ENCODE measurements around the gene TOX3.

Gene TOX3

DNA sequence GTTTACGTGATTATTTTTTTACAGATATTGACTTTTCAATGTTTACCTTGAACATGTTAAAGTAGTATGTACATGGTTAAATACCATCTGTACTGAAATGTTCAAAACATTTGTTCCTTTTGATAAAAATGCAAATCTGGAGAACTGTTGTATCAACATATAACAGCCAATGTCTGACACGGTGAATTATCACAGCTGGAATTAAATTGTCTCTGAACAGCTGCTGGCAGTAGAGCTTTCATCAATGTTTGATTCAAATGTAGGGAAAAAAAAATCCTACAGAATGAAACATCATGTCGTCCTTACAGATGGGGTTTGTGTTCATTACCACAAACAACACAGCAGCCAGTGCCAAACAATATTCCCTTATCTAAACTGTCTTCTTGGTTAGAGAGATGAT, 79.9 kb downstream of the TOX3 start:
- TF ChIP-seq, protein P1, sequence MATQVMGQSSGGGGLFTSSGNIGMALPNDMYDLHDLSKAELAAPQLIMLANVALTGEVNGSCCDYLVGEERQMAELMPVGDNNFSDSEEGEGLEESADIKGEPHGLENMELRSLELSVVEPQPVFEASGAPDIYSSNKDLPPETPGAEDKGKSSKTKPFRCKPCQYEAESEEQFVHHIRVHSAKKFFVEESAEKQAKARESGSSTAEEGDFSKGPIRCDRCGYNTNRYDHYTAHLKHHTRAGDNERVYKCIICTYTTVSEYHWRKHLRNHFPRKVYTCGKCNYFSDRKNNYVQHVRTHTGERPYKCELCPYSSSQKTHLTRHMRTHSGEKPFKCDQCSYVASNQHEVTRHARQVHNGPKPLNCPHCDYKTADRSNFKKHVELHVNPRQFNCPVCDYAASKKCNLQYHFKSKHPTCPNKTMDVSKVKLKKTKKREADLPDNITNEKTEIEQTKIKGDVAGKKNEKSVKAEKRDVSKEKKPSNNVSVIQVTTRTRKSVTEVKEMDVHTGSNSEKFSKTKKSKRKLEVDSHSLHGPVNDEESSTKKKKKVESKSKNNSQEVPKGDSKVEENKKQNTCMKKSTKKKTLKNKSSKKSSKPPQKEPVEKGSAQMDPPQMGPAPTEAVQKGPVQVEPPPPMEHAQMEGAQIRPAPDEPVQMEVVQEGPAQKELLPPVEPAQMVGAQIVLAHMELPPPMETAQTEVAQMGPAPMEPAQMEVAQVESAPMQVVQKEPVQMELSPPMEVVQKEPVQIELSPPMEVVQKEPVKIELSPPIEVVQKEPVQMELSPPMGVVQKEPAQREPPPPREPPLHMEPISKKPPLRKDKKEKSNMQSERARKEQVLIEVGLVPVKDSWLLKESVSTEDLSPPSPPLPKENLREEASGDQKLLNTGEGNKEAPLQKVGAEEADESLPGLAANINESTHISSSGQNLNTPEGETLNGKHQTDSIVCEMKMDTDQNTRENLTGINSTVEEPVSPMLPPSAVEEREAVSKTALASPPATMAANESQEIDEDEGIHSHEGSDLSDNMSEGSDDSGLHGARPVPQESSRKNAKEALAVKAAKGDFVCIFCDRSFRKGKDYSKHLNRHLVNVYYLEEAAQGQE (IDR thresholded peaks at IDR 0.05; ENCODE audit: low read depth) = no peak

DNA sequence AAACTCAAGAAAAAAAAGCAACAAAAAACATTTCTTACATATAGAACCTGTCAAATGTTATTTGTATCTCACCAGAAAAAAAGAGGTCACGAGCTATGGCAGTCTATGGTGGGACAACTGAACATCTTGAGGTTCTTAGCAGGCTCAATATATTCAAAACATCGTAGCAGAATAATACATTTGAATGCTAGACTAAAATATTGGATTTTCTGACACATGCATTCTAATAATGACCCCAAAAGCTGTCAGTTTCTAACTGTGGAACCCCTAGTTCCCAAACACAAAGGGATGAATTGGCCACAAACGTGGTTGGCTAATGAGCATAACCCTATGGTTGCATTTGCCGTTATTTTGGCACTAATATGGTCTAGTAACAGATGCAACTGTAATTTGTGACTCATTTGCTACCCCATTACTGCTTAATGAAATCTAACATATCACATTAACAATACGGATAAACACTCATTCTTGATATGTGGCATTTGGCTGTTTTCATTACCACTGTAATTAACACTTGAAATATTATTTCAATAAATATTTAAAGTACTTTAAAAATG, 81.2 kb downstream of the TOX3 start:
- TF ChIP-seq, protein P1 (IDR thresholded peaks at IDR 0.05; ENCODE audit: low read depth) = no peak
- TF ChIP-seq FOXM1 (IDR thresholded peaks at IDR 0.05; ENCODE audit: borderline replicate concordance, low read depth) (no peak), EP300 (IDR thresholded peaks at IDR 0.05; ENCODE audit: borderline replicate concordance) (no peak), CREB1 (IDR thresholded peaks at IDR 0.05; ENCODE audit: low read depth) (no peak)
- TF ChIP-seq, protein P2, sequence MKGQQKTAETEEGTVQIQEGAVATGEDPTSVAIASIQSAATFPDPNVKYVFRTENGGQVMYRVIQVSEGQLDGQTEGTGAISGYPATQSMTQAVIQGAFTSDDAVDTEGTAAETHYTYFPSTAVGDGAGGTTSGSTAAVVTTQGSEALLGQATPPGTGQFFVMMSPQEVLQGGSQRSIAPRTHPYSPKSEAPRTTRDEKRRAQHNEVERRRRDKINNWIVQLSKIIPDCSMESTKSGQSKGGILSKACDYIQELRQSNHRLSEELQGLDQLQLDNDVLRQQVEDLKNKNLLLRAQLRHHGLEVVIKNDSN (IDR thresholded peaks at IDR 0.05) = no peak

DNA sequence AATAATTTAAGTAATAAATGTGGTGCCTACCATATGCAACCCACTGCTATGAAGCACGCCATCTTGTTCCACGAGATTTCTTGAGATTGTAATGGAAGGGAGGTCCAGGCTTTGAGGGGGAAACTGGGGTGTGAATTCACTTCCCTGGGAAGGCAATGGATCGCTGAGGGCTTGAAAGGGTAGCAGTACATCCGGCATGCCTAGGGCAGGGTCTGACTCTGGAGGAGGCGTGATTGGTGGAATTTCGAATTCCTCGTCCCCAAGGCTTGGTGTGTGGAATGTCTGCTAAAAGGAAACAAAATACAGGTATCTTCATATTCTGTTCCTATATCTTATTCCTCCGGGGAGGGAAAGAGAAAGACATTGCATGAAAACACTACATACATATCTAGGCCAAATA, 83.0 kb downstream of the TOX3 start:
- no peak for TF ChIP-seq EP300 (IDR thresholded peaks at IDR 0.05; ENCODE audit: borderline replicate concordance)
- no peak for TF ChIP-seq NFIC (IDR thresholded peaks at IDR 0.05)
- TF ChIP-seq ZBTB7A (IDR thresholded peaks at IDR 0.05; ENCODE audit: low read depth) = no peak
- TF ChIP-seq, protein P3, sequence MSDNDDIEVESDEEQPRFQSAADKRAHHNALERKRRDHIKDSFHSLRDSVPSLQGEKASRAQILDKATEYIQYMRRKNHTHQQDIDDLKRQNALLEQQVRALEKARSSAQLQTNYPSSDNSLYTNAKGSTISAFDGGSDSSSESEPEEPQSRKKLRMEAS (IDR thresholded peaks at IDR 0.05) = no peak
- no peak for TF ChIP-seq RAD21 (IDR thresholded peaks at IDR 0.05; ENCODE audit: low read depth)
- no peak for TF ChIP-seq TCF12 (IDR thresholded peaks at IDR 0.05; ENCODE audit: low read depth)
- no peak for TF ChIP-seq TAF1 (IDR thresholded peaks at IDR 0.05; ENCODE audit: low read depth)
- no peak for TF ChIP-seq EGR1 (IDR thresholded peaks at IDR 0.05)
- no peak for TF ChIP-seq YY1 (IDR thresholded peaks at IDR 0.05; ENCODE audit: low read depth)
- no peak for TF ChIP-seq TEAD4 (IDR thresholded peaks at IDR 0.05)
- TF ChIP-seq CREB1 (IDR thresholded peaks at IDR 0.05; ENCODE audit: low read depth) = no peak
- TF ChIP-seq, protein P2 (IDR thresholded peaks at IDR 0.05) = no peak

DNA sequence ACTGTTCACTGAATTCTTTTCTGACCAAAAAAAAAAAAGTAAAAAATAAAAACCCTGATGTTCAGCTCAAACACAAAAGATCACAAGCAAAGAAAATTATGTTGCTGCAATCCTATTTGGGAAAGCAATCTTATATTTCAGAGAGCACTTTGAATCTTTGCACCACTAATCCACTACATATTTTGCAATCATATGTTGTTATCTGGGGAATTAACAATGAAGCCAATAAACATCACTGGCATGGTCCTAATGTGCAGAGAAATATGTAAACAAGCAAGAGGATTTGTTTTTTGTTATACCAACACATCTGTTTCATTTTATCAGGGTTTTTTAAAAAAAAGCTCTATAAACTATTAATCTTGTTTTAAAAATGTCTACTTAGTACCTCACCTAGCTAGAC, 84.1 kb downstream of the TOX3 start:
- no peak for TF ChIP-seq TCF12 (IDR thresholded peaks at IDR 0.05; ENCODE audit: low read depth)
- no peak for TF ChIP-seq TEAD4 (IDR thresholded peaks at IDR 0.05)
- TF ChIP-seq RAD21 (IDR thresholded peaks at IDR 0.05; ENCODE audit: low read depth) = no peak
- no peak for TF ChIP-seq NFIC (IDR thresholded peaks at IDR 0.05)
- no peak for TF ChIP-seq TAF1 (IDR thresholded peaks at IDR 0.05; ENCODE audit: low read depth)
- no peak for TF ChIP-seq YY1 (IDR thresholded peaks at IDR 0.05; ENCODE audit: low read depth)
- TF ChIP-seq CEBPB (IDR thresholded peaks at IDR 0.05) = no peak
- TF ChIP-seq CREB1 (IDR thresholded peaks at IDR 0.05; ENCODE audit: low read depth) = no peak
- TF ChIP-seq ZBTB7A (IDR thresholded peaks at IDR 0.05; ENCODE audit: low read depth) = no peak
- TF ChIP-seq EP300 (IDR thresholded peaks at IDR 0.05; ENCODE audit: borderline replicate concordance) = no peak
- TF ChIP-seq FOXM1 (IDR thresholded peaks at IDR 0.05; ENCODE audit: borderline replicate concordance, low read depth) = no peak
- TF ChIP-seq, protein P1 (IDR thresholded peaks at IDR 0.05; ENCODE audit: low read depth) = no peak
- TF ChIP-seq, protein P3 (IDR thresholded peaks at IDR 0.05) = no peak
- TF ChIP-seq, protein P2 (IDR thresholded peaks at IDR 0.05) = no peak
- TF ChIP-seq EGR1 (IDR thresholded peaks at IDR 0.05) = no peak

Data from Ishikawa (cell line).